Fibroblast of mammary gland (primary cell): ENCODE data around the gene METTL21A.

Experiments used
- DNase-seq: peaks from one replicate; pipeline ENCODE4 v3.0.0-alpha.2; 2010; ENCODE audit warnings: low read depth
- H3K4me3 ChIP-seq: 2 replicates; pipeline ENCODE4 v1.5.1; 2011; ENCODE audit warnings: low read depth, mild to moderate bottlenecking, low read length, moderate library complexity; ENCODE audit not compliant: control insufficient read depth
- TF ChIP-seq, protein P1 (sequence below): conservative IDR thresholded peaks from 2 replicates; pipeline ENCODE4 v1.5.1; 2011; ENCODE audit warnings: low read depth, low read length, inconsistent platforms; ENCODE audit not compliant: control insufficient read depth, insufficient read depth

Gene METTL21A

DNA sequence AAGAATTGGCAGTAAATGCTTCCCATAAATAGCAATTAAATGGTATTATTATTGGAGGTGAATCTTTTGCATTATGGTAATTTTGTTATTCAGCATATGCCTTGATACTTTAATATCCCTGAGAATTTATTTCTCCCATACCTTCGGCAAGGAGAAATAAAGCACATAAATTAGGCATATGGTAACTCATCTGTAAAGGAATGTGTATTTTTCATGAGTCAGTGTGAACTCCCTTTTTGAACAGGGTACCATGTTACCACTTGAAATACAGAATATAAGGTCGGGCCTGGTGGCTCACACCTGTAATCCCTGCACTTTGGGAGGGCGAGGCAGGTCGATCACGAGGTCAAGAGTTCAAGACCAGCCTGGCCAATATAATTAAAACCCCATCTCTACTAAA is 18.4 kb downstream of the METTL21A start:
- DNase-seq = no peak
- no peak overlapping the region for H3K4me3 ChIP-seq
- TF ChIP-seq, protein P1, sequence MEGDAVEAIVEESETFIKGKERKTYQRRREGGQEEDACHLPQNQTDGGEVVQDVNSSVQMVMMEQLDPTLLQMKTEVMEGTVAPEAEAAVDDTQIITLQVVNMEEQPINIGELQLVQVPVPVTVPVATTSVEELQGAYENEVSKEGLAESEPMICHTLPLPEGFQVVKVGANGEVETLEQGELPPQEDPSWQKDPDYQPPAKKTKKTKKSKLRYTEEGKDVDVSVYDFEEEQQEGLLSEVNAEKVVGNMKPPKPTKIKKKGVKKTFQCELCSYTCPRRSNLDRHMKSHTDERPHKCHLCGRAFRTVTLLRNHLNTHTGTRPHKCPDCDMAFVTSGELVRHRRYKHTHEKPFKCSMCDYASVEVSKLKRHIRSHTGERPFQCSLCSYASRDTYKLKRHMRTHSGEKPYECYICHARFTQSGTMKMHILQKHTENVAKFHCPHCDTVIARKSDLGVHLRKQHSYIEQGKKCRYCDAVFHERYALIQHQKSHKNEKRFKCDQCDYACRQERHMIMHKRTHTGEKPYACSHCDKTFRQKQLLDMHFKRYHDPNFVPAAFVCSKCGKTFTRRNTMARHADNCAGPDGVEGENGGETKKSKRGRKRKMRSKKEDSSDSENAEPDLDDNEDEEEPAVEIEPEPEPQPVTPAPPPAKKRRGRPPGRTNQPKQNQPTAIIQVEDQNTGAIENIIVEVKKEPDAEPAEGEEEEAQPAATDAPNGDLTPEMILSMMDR = no peak

DNA sequence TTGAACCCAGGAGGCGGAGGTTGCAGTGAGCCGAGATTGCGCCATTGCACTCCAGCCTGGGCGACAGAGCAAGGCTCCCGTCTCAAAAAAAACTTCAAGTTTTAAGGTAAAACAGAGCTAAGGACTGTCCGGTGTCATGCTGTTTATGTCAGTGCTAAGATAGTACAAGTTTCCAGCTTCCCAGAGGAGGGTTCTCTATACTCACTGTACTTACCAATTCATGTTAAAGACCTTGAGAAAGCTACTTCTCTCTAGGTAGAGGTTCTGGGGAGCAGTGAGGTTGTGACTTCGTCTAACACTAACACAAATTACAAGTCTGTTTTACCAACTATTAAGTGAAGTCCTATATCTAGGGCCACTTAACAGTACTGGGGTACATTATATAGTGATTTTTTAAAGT is 18.8 kb downstream of the METTL21A start:
- DNase-seq = no peak
- no peak overlapping the region for H3K4me3 ChIP-seq
- TF ChIP-seq, protein P1 = no peak

- TF ChIP-seq, protein P1 = no peak
- no peak overlapping the region for H3K4me3 ChIP-seq
- no peak for DNase-seq
These were observed 21.7 kb downstream of the METTL21A start for GRCh38 chr2:207603486-207603885.

- no peak overlapping the region for H3K4me3 ChIP-seq
- peak; percentile 26 for DNase-seq
- TF ChIP-seq, protein P1 = no peak
These were observed 23.4 kb downstream of the METTL21A start for GRCh38 chr2:207601774-207602173.

- TF ChIP-seq, protein P1 = no peak
- no peak overlapping the region for H3K4me3 ChIP-seq
- DNase-seq = no peak
These were observed 25.0 kb downstream of the METTL21A start for GRCh38 chr2:207600231-207600630.

DNA sequence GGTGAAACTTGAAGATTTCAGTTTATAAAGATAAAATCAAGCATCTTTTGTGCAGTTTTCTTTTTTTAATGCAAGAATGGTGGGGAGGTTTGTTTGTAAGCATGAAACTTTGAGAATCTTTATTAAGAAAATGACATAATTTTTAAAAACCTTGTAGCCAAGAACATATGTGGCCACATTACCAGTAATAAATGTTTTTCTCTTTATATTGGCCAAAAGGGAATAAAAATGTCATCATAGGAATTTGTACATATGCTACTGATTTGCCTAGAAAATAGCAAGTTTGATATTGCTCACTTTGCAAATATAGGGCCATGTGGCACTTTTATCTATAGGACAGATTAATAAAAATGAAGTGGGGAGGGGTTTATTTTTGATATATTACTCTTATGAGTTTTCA is 25.6 kb downstream of the METTL21A start:
- DNase-seq = peak; percentile 5
- H3K4me3 ChIP-seq = no peak overlapping the region
- TF ChIP-seq, protein P1 = no peak

- H3K4me3 ChIP-seq = no peak overlapping the region
- TF ChIP-seq, protein P1 = no peak
These were observed 30.5 kb downstream of the METTL21A start for GRCh38 chr2:207594731-207595130.

More at GRCh38 chr2:207594731-207595130, 30.5 kb downstream of the METTL21A start:
- no peak for DNase-seq
